ENCODE measurements around the gene VTI1A. TPM values are rescaled to one million over a fixed set of nuclear protein-coding genes. Genes with fewer than 3 reads are reported as not detected.

The VTI1A gene
- total RNA-seq, 6 donors from 2014 or later = 29.5 to 247 (median 43.0) TPM

GRCh38 chr10:112771733-112772132 lies 324.7 kb downstream of the VTI1A start:
- Histone ChIP-seq H3K4me3 (no peak overlapping the region), H3K27me3 (no peaks in the 10 kb centered on the region), H3K4me1 (no peaks in the 10 kb centered on the region), H3K36me3 (no peaks in the 10 kb centered on the region), H3K27ac (no peak overlapping the region), H3K9me3 (no peaks in the 10 kb centered on the region)
- WGBS, 2 donors = 98 to 99% methylated on average over 3 of the region's 3 CpGs
- TF ChIP-seq POLR2A (IDR thresholded peaks at IDR 0.05) = no peak
- no peak for TF ChIP-seq CTCF (IDR thresholded peaks at IDR 0.05)
- no peak for TF ChIP-seq EP300 (IDR thresholded peaks at IDR 0.05)
- TF ChIP-seq POLR2AphosphoS5 (IDR thresholded peaks at IDR 0.05) = no peak
- DNase-seq (no peak), ATAC-seq (ENCODE audit: low FRiP score in 2 of 2) (no peak)

- WGBS, 2 donors = 87 to 99% methylated on average over 3 of the region's 3 CpGs
- Histone ChIP-seq H3K9me3 (no peaks in the 10 kb centered on the region), H3K27me3 (no peaks in the 10 kb centered on the region), H3K36me3 (no peaks in the 10 kb centered on the region), H3K4me1 (peaks cover 0 to 5% (median 2%) of the 10 kb centered on the region in 4 donors), H3K4me3 (no peak overlapping the region), H3K27ac (no peak overlapping the region)
- no peak for DNase-seq
- ATAC-seq (ENCODE audit: low FRiP score in 2 of 2) = no peak
- no peak for TF ChIP-seq EP300 (IDR thresholded peaks at IDR 0.05)
- TF ChIP-seq POLR2A (IDR thresholded peaks at IDR 0.05) = no peak
Observed at GRCh38 chr10:112773783-112774182, 326.8 kb downstream of the VTI1A start.

GRCh38 chr10:112774210-112774609 lies 327.2 kb downstream of the VTI1A start:
- no peak for TF ChIP-seq POLR2A (IDR thresholded peaks at IDR 0.05)
- TF ChIP-seq CTCF (IDR thresholded peaks at IDR 0.05) = no peak
- TF ChIP-seq POLR2AphosphoS5 (IDR thresholded peaks at IDR 0.05) = no peak
- TF ChIP-seq EP300 (IDR thresholded peaks at IDR 0.05) = no peak
- Histone ChIP-seq H3K27me3 (no peaks in the 10 kb centered on the region), H3K4me3 (no peak overlapping the region), H3K9me3 (no peaks in the 10 kb centered on the region), H3K27ac (no peak overlapping the region), H3K4me1 (peaks cover 0 to 6% (median 5%) of the 10 kb centered on the region in 4 donors), H3K36me3 (no peaks in the 10 kb centered on the region)
- DNase-seq = no peak
- no peak for ATAC-seq (ENCODE audit: low FRiP score in 2 of 2)
- 86 to 88% methylated on average over 1 of the region's 1 CpG for WGBS, 2 donors

- TF ChIP-seq EP300 (IDR thresholded peaks at IDR 0.05) (no peak), POLR2A (IDR thresholded peaks at IDR 0.05) (no peak)
- no peak for ATAC-seq (ENCODE audit: low FRiP score in 2 of 2)
- Histone ChIP-seq H3K9me3 (no peaks in the 10 kb centered on the region), H3K4me1 (peaks cover 0 to 6% (median 5%) of the 10 kb centered on the region in 4 donors), H3K4me3 (no peak overlapping the region), H3K36me3 (no peaks in the 10 kb centered on the region), H3K27me3 (no peaks in the 10 kb centered on the region), H3K27ac (no peak overlapping the region)
- WGBS, 2 donors = 92 to 93% methylated on average over 10 of the region's 10 CpGs
- no peak for DNase-seq
Observed at GRCh38 chr10:112774798-112775197, 327.8 kb downstream of the VTI1A start.

GRCh38 chr10:112775381-112775780 lies 328.4 kb downstream of the VTI1A start:
- no peak for DNase-seq
- H3K27ac ChIP-seq = no peak overlapping the region

More at GRCh38 chr10:112775381-112775780, 328.4 kb downstream of the VTI1A start:
- no peaks in the 10 kb centered on the region for H3K27me3 ChIP-seq
- TF ChIP-seq POLR2A (IDR thresholded peaks at IDR 0.05) (no peak), EP300 (IDR thresholded peaks at IDR 0.05) (no peak), CTCF (IDR thresholded peaks at IDR 0.05) (no peak), POLR2AphosphoS5 (IDR thresholded peaks at IDR 0.05) (no peak)
- H3K4me1 ChIP-seq = peaks cover 0 to 6% (median 5%) of the 10 kb centered on the region in 4 donors
- ATAC-seq (ENCODE audit: low FRiP score in 2 of 2) = no peak
- WGBS, 2 donors = 70 to 79% methylated on average over 2 of the region's 2 CpGs
- H3K9me3 ChIP-seq = no peaks in the 10 kb centered on the region
- no peak overlapping the region for H3K4me3 ChIP-seq
- H3K36me3 ChIP-seq = no peaks in the 10 kb centered on the region

All from upper lobe of left lung (tissue), 6 donors.